Measurements from ENCODE around the gene TADA1. TPM values are rescaled to one million over a fixed set of nuclear protein-coding genes. Genes with fewer than 3 reads are reported as not detected.

Gene TADA1
- total RNA-seq, 1 donor from 2014 or later, result 14.0 TPM

- no peaks in the 10 kb centered on the region for H3K27me3 ChIP-seq
- H3K27ac ChIP-seq, result no peak overlapping the region
- H3K9me3 ChIP-seq, result no peaks in the 10 kb centered on the region
- intact Hi-C loops (cut with DNase I), result no loop called here
- H3K4me3 ChIP-seq, result no peak overlapping the region
- no peaks in the 10 kb centered on the region for H3K36me3 ChIP-seq
- no peak for DNase-seq (ENCODE audit: extremely low spot score in 2 of 2)
- peaks cover 6% of the 10 kb centered on the region for H3K4me1 ChIP-seq
- no peak for TF ChIP-seq POLR2A (IDR thresholded peaks at IDR 0.05)
- TF ChIP-seq POLR2AphosphoS5 (IDR thresholded peaks at IDR 0.05; ENCODE audit: insufficient read depth in 1 of 2, low read depth in 1 of 2), result peak in 1 of 2 donors; percentile 56
- TF ChIP-seq CTCF (IDR thresholded peaks at IDR 0.05), result no peak
Observed at GRCh38 chr1:166905900-166906299, 29.8 kb upstream of the TADA1 start.

DNA sequence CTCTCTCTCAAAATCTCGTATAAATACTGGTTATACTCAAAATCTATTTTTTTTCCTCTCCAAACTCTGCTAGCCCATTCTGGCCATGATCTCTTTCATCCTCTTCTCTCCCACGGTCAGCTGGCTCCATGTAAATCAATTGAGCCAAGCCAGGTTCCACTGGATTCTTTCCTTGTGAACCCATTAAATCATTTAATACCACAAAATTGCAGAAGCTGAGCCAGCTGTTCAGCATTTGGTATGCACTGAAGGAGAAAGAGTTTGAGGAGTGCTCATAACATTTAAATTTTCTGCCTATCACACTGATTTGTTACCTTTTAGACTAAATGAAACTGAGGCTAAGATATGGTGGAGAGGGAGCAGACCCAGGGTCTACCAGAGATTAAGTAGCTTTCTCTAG, 29.1 kb upstream of the TADA1 start:
- Histone ChIP-seq H3K36me3 (no peaks in the 10 kb centered on the region), H3K9me3 (no peaks in the 10 kb centered on the region), H3K4me3 (no peak overlapping the region), H3K27me3 (no peaks in the 10 kb centered on the region), H3K27ac (no peak overlapping the region), H3K4me1 (peaks cover 6% of the 10 kb centered on the region)
- TF ChIP-seq POLR2A (IDR thresholded peaks at IDR 0.05) (no peak), CTCF (IDR thresholded peaks at IDR 0.05) (no peak), POLR2AphosphoS5 (IDR thresholded peaks at IDR 0.05; ENCODE audit: insufficient read depth in 1 of 2, low read depth in 1 of 2) (no peak)
- intact Hi-C loops (cut with DNase I), result no loop called here
- no peak for DNase-seq (ENCODE audit: extremely low spot score in 2 of 2)

DNA sequence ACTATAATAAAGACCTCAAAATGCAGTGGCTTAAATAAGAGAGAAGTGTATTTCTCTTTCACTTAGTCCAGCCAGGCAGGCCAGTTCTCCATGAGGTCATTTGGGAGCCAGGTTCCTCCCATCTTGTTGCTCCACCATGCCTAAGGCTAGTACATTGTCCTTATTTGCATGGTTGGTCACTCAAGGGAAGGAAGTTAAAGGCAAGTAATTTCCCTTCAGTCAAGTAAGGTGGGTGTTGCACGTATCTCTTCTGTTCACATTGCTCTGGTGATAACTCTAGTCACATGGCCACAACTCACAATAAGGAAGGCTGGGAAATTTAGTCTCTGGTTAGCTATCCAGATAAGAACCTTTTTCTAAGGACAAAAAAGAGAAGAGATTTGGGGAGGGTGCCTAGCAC, 27.2 kb upstream of the TADA1 start:
- DNase-seq (ENCODE audit: extremely low spot score in 2 of 2), result no peak
- peaks cover 6% of the 10 kb centered on the region for H3K4me1 ChIP-seq
- H3K9me3 ChIP-seq, result no peaks in the 10 kb centered on the region
- intact Hi-C loops (cut with DNase I), result no loop called here
- H3K36me3 ChIP-seq, result no peaks in the 10 kb centered on the region
- no peak overlapping the region for H3K27ac ChIP-seq
- H3K27me3 ChIP-seq, result no peaks in the 10 kb centered on the region
- no peak for TF ChIP-seq POLR2AphosphoS5 (IDR thresholded peaks at IDR 0.05; ENCODE audit: insufficient read depth in 1 of 2, low read depth in 1 of 2)
- no peak for TF ChIP-seq CTCF (IDR thresholded peaks at IDR 0.05)
- TF ChIP-seq POLR2A (IDR thresholded peaks at IDR 0.05), result no peak
- H3K4me3 ChIP-seq, result no peak overlapping the region

DNA sequence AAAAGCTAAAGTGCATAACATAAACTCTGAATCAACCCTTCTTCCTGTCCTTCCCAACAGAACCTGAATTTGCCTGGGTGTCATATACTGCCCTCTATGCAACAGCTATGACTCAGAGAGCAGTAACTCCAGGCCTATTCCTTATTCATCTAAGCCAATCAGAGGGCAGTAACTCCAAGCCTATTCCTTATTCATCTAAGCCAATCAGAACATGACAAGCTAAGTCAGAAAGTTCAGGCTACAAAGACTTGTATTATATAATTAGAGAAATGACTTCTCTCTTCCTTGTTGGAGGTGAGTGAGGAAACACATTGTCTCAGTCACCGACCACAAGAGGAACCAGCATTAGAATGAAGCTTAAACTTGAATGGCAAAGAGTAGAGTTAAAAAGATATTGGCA, 26.2 kb upstream of the TADA1 start:
- H3K27me3 ChIP-seq, result no peaks in the 10 kb centered on the region
- no peak overlapping the region for H3K4me3 ChIP-seq
- intact Hi-C loops (cut with DNase I), result no loop called here
- peaks cover 6% of the 10 kb centered on the region for H3K4me1 ChIP-seq
- H3K36me3 ChIP-seq, result no peaks in the 10 kb centered on the region
- H3K27ac ChIP-seq, result no peak overlapping the region
- H3K9me3 ChIP-seq, result no peaks in the 10 kb centered on the region
- DNase-seq (ENCODE audit: extremely low spot score in 2 of 2), result no peak
- TF ChIP-seq CTCF (IDR thresholded peaks at IDR 0.05) (no peak), POLR2A (IDR thresholded peaks at IDR 0.05) (no peak), POLR2AphosphoS5 (IDR thresholded peaks at IDR 0.05; ENCODE audit: insufficient read depth in 1 of 2, low read depth in 1 of 2) (no peak)

DNA sequence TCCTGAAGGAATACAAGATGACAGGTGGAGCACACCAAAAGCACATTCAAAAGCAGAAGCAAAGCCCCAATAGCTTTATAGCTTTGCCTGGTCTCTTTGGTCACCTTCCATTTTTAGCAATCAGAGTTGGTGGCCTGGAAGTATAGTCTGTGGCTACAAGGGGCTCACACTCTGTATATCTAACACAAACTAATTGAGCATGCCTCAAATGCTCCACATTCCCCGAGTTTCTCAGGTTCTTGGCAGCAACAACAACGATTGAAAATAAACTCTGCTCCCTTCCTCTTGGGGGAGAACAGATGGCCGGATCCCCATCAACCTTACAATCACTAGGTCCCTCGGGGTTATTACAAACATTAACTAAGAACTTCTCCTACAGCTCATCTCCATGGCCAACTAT, 24.9 kb upstream of the TADA1 start:
- Histone ChIP-seq H3K36me3 (no peaks in the 10 kb centered on the region), H3K4me3 (no peak overlapping the region), H3K27me3 (no peaks in the 10 kb centered on the region), H3K9me3 (no peaks in the 10 kb centered on the region), H3K4me1 (peaks cover 6% of the 10 kb centered on the region), H3K27ac (no peak overlapping the region)
- no peak for DNase-seq (ENCODE audit: extremely low spot score in 2 of 2)
- intact Hi-C loops (cut with DNase I), result no loop called here
- TF ChIP-seq CTCF (IDR thresholded peaks at IDR 0.05), result no peak
- no peak for TF ChIP-seq POLR2AphosphoS5 (IDR thresholded peaks at IDR 0.05; ENCODE audit: insufficient read depth in 1 of 2, low read depth in 1 of 2)
- TF ChIP-seq POLR2A (IDR thresholded peaks at IDR 0.05), result no peak
